GM18526 (cell line): Measurements from ENCODE around the gene ACTN4.
A peak's percentile ranks its signal among the peaks of the same experiment; 100 is the strongest.

ENCODE experiments used
- POLR2A ChIP-seq: IDR thresholded peaks from 3 replicates; pipeline ENCODE4 v1.6.1; 2011; ENCODE audit not compliant: insufficient read length; ENCODE audit errors: extremely low read depth

Gene ACTN4

GRCh38 chr19:38647368-38647965 is at the start of gene ACTN4:
ACTN4 (plus strand) TSS chr19:38647649; CDS start chr19:38647746, 97 bp downstream.
- TF ChIP-seq POLR2A, result peak; percentile 95

DNA sequence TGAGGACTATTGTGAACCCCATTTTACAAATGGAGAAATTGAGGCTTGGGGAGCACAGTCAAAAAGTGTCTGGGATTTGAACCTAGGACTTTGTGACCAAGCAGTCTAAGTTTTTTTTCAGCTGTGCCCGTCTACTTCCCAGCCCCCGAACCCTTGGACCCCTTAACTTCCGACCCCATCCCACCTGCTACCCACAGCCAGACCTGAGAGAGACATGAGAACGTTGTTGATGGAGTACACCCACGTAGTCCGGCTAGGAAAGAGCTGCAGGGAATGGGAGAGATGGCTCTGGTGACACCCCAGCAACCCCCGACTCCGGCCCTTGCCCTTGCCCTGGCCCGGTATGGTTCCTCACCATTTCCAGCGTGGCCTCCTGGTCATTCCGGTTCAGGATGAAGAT is 47.7 kb upstream of the ACTN4 start:
- no peak for TF ChIP-seq POLR2A

GRCh38 chr19:38606131-38606530 is 41.3 kb upstream of the ACTN4 start:
- no peak for TF ChIP-seq POLR2A

GRCh38 chr19:38614289-38614688 is 33.2 kb upstream of the ACTN4 start:
- TF ChIP-seq POLR2A, result no peak

GRCh38 chr19:38615007-38615581 is 32.4 kb upstream of the ACTN4 start:
- no peak for TF ChIP-seq POLR2A

DNA sequence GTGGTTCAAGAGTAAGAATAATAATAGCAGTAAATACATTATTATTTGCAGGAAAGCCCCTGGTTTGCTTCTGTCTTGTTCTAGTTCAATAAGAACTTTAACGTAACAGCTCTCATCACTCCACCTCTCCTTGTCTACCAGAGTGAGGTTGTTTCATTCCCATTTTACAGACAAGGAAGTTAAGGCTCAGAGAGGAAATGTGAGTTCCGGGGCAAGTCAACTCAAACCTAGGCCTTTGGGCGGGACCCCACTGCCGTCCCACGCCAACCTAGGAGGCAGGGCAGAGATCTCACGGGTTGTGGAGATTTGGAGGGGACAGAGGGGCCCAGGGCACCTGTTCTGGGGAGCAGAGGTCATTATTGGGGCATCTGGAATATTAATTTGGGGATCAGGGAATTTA is 31.2 kb upstream of the ACTN4 start:
- TF ChIP-seq POLR2A, result no peak

GRCh38 chr19:38617283-38617763 is 30.1 kb upstream of the ACTN4 start:
- no peak for TF ChIP-seq POLR2A

GRCh38 chr19:38617764-38618589 is 29.5 kb upstream of the ACTN4 start, which contains the start of gene MAP4K1:
MAP4K1 (minus strand) TSS chr19:38617953; CDS start chr19:38617895, 58 bp downstream.
- peak; percentile 59 for TF ChIP-seq POLR2A

GRCh38 chr19:38618590-38619360 is 28.7 kb upstream of the ACTN4 start, which contains the start of gene EIF3K:
EIF3K (plus strand) TSS chr19:38619188; CDS start chr19:38619269, 81 bp downstream.
- peak; percentile 91 for TF ChIP-seq POLR2A

- TF ChIP-seq POLR2A, result no peak
These were observed 27.9 kb upstream of the ACTN4 start for GRCh38 chr19:38619361-38620174.

- no peak for TF ChIP-seq POLR2A
These were observed 22.6 kb upstream of the ACTN4 start for GRCh38 chr19:38624822-38625221.

- no peak for TF ChIP-seq POLR2A
These were observed 21.0 kb upstream of the ACTN4 start for GRCh38 chr19:38626401-38626800.

DNA sequence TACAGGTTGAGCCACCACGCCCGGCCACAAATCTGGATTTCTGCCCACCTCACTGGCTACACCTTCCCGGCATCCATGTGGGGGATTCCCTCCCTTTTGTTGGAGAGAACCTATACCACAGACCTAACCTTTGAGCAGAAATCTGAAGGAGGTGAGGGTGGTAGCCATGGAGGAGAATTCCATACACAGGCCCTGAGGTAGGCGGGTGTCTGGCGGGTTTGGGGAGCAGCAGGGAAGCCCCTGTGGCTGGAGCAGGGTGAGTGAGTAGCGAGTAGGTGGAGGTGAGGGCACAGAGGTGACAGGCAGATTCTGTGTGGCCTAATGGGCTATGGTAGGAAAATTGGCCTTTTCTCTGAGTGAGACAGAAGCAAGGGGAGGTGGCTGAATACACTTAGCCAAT is 17.9 kb upstream of the ACTN4 start:
- TF ChIP-seq POLR2A, result no peak

- no peak for TF ChIP-seq POLR2A
These were observed 14.8 kb upstream of the ACTN4 start for GRCh38 chr19:38632476-38633213.
